IMR-90 (cell line): ENCODE data around the gene RELN. TPM values are rescaled to one million over a fixed set of nuclear protein-coding genes. Genes with fewer than 3 reads are reported as not detected.
A peak's percentile ranks its signal among the peaks of the same experiment; 100 is the strongest.

Experiments
- ATAC-seq: fragments of 200-7000 bp; cut with Tn5 transposase; 2 replicates; pipeline ENCODE4 v1.9.1; 2020; ENCODE audit warnings: low read depth, mild to moderate bottlenecking, moderate library complexity
- BruUV-seq: library from RNA; stranded (reverse); fragments of 400-500 nt; replicated peaks from 2 replicates; lab custom pipeline; 2021; lab: Mats Ljungman, UMichigan
- CTCF ChIA-PET: fragments of 300-600 bp; formaldehyde crosslinking; extraction: SDS; loops from one replicate; lab custom pipeline; 2021; ENCODE audit warnings: antibody characterized with exemption; lab: Yijun Ruan, JAX
- POLR2A ChIA-PET: fragments of 300-600 bp; sonication (Branson Sonifier 250); formaldehyde crosslinking; loops from one replicate; lab custom pipeline; 2022; ENCODE audit warnings: antibody characterized with exemption; ENCODE audit not compliant: unreplicated experiment; lab: Charles Lee
- DNase-seq: peaks from one replicate; pipeline ENCODE4 v3.0.0; 2013
- H2AFZ ChIP-seq: replicated peaks from 2 replicates; pipeline ENCODE3; 2013; ENCODE audit warnings: low read length, mild to moderate bottlenecking; ENCODE audit not compliant: poor library complexity
- H2AK5ac ChIP-seq: 2 replicates; pipeline ENCODE4 v1.6.1; 2013; ENCODE audit warnings: low read depth, low read length, inconsistent platforms
- H2AK9ac ChIP-seq: replicated peaks from 2 replicates; pipeline ENCODE3; 2013; ENCODE audit warnings: mild to moderate bottlenecking, low read depth, low read length, moderate library complexity; ENCODE audit not compliant: poor library complexity
- H2BK120ac ChIP-seq: 2 replicates; pipeline ENCODE4 v1.6.1; 2013; ENCODE audit warnings: low read depth, low read length, inconsistent platforms
- H2BK15ac ChIP-seq: 3 replicates; pipeline ENCODE4 v1.6.1; 2013; ENCODE audit warnings: low read depth, low read length, inconsistent platforms
- H2BK20ac ChIP-seq: 2 replicates; pipeline ENCODE4 v1.6.1; 2013; ENCODE audit warnings: low read depth, mild to moderate bottlenecking, inconsistent platforms, low read length, moderate library complexity
- H2BK5ac ChIP-seq: 2 replicates; pipeline ENCODE4 v1.6.1; 2013; ENCODE audit warnings: mild to moderate bottlenecking, low read depth, low read length, inconsistent platforms; ENCODE audit not compliant: poor library complexity, severe bottlenecking
- H3K14ac ChIP-seq: replicated peaks from 2 replicates; pipeline ENCODE4 v1.6.1; 2013; ENCODE audit warnings: low read depth, low read length, inconsistent platforms
- H3K18ac ChIP-seq: 2 replicates; pipeline ENCODE4 v1.6.1; 2013; ENCODE audit warnings: low read depth, low read length, control low read depth
- H3K23ac ChIP-seq: 2 replicates; pipeline ENCODE4 v1.6.1; 2013; ENCODE audit warnings: low read depth, low read length, inconsistent platforms
- H3K27ac ChIP-seq: 2 replicates; pipeline ENCODE4 v1.5.1; 2013; ENCODE audit warnings: mild to moderate bottlenecking, control low read depth, low read length; ENCODE audit not compliant: insufficient read depth
- H3K27me3 ChIP-seq: 2 replicates; pipeline ENCODE4 v1.6.1; 2013; ENCODE audit warnings: low read length; ENCODE audit not compliant: control insufficient read depth, insufficient read depth
- H3K36me3 ChIP-seq: 2 replicates; pipeline ENCODE4 v1.6.1; 2013; ENCODE audit warnings: low read length, mixed read lengths; ENCODE audit not compliant: control insufficient read depth, insufficient read depth
- H3K4ac ChIP-seq: 2 replicates; pipeline ENCODE4 v1.6.1; 2013; ENCODE audit warnings: low read depth, low read length, inconsistent platforms
- H3K4me1 ChIP-seq: 2 replicates; pipeline ENCODE4 v1.6.1; 2013; ENCODE audit warnings: low read length, mixed read lengths; ENCODE audit not compliant: control insufficient read depth, insufficient read depth
- H3K4me2 ChIP-seq: 2 replicates; pipeline ENCODE4 v1.6.1; 2013; ENCODE audit warnings: low read depth, mild to moderate bottlenecking, control low read depth, low read length, moderate library complexity
- H3K4me3 ChIP-seq: 2 replicates; pipeline ENCODE4 v1.5.1; 2013; ENCODE audit warnings: low read depth, mild to moderate bottlenecking, control low read depth, low read length, moderate library complexity; ENCODE audit not compliant: insufficient read depth
- H3K56ac ChIP-seq: 2 replicates; pipeline ENCODE4 v1.6.1; 2013; ENCODE audit warnings: low read length, inconsistent platforms; ENCODE audit not compliant: insufficient read depth; ENCODE audit errors: extremely low read depth
- H3K79me1 ChIP-seq, 2 experiments: 2 replicates each; pipeline ENCODE4 v1.6.1; 2013; ENCODE audit warnings: low read length in 2 of 2, inconsistent platforms in 1 of 2, low read depth in 1 of 2
- H3K9ac ChIP-seq: 2 replicates; pipeline ENCODE4 v1.6.1; 2013; ENCODE audit warnings: low read depth, low read length, control low read depth
- H3K9me1 ChIP-seq: 2 replicates; pipeline ENCODE4 v1.6.1; 2013; ENCODE audit warnings: low read length, inconsistent platforms; ENCODE audit not compliant: insufficient read depth
- H3K9me3 ChIP-seq: 2 replicates; pipeline ENCODE4 v1.6.1; 2013; ENCODE audit warnings: low read length; ENCODE audit not compliant: control insufficient read depth, insufficient read depth
- H4K20me1 ChIP-seq: 2 replicates; pipeline ENCODE4 v1.6.1; 2013; ENCODE audit warnings: low read length, inconsistent platforms; ENCODE audit not compliant: insufficient read depth
- H4K5ac ChIP-seq: 2 replicates; pipeline ENCODE4 v1.6.1; 2013; ENCODE audit warnings: mild to moderate bottlenecking, low read depth, low read length, control low read depth
- H4K8ac ChIP-seq, 2 experiments: 2 replicates each; pipeline ENCODE4 v1.6.1; 2013; ENCODE audit warnings: low read depth in 2 of 2, low read length in 2 of 2, control low read depth in 1 of 2, inconsistent platforms in 1 of 2
- H4K91ac ChIP-seq: 2 replicates; pipeline ENCODE4 v1.6.1; 2013; ENCODE audit warnings: low read depth, low read length, inconsistent platforms; ENCODE audit not compliant: insufficient read depth
- BHLHE40 ChIP-seq: fragments of 150-350 bp; IDR thresholded peaks from 2 replicates; pipeline ENCODE4 v1.6.1; 2016; ENCODE audit warnings: mild to moderate bottlenecking, low read depth, low read length
- CEBPB ChIP-seq: IDR thresholded peaks from 2 replicates; pipeline ENCODE4 v1.6.1; 2012; ENCODE audit warnings: low read depth, low read length, improper control_type of control experiment
- CHD1 ChIP-seq: IDR thresholded peaks from 2 replicates; pipeline ENCODE4 v1.6.1; 2012; ENCODE audit warnings: low read depth, low read length, improper control_type of control experiment
- FOS ChIP-seq: fragments of 150-350 bp; IDR thresholded peaks from 2 replicates; pipeline ENCODE4 v1.6.1; 2016; ENCODE audit warnings: low read depth, low read length
- MAZ ChIP-seq: IDR thresholded peaks from 2 replicates; pipeline ENCODE4 v1.6.1; 2012; ENCODE audit warnings: low read depth, mild to moderate bottlenecking, low read length, improper control_type of control experiment, moderate library complexity, borderline replicate concordance
- NFE2L2 ChIP-seq: fragments of 150-350 bp; IDR thresholded peaks from 2 replicates; pipeline ENCODE4 v1.6.1; 2016; ENCODE audit warnings: low read depth, mild to moderate bottlenecking, low read length
- RCOR1 ChIP-seq: IDR thresholded peaks from 2 replicates; pipeline ENCODE4 v1.6.1; 2012; ENCODE audit warnings: mild to moderate bottlenecking, low read length, improper control_type of control experiment; ENCODE audit not compliant: insufficient replicate concordance
- RFX5 ChIP-seq: IDR thresholded peaks from 2 replicates; pipeline ENCODE4 v1.8.0; 2012; ENCODE audit warnings: low read depth, mild to moderate bottlenecking, low read length, moderate library complexity
- WGBS, 2 experiments: methylation state at CpG; one replicate each; pipeline versions ENCODE4 v1.1.5 to v1.1.7; 2013; ENCODE audit warnings: missing lambda C conversion rate in 2 of 2; ENCODE audit not compliant: insufficient read length in 1 of 2; ENCODE audit errors: extremely low coverage in 2 of 2; 5-methylcytosine and 5-hydroxymethylcytosine counted together
- dilution Hi-C: fragments of 300-500 bp; cut with HindIII; formaldehyde crosslinking; loops from one replicate; pipeline ENCODE4 v1.14.3; 2018; ENCODE audit warnings: low sequenced_read_pairs; ENCODE audit not compliant: unreplicated experiment
- in situ Hi-C: fragments of 300-500 bp; cut with MboI; formaldehyde crosslinking; loops from 3 replicates; pipeline ENCODE4 v1.14.3; 2019; ENCODE audit warnings: low sequenced_read_pairs, inconsistent platforms, mixed read lengths
- intact Hi-C: fragments of 100-400 bp; cut with micrococcal nuclease; formaldehyde crosslinking; loops from 2 replicates; pipeline ENCODE4 v1.10.0; 2022
- polyA plus RNA-seq, 3 experiments: library from polyadenylated mRNA; depleted of rRNA; stranded (reverse); fragments of >200 nt; gene quantifications; 2 replicates each; pipeline ENCODE4 v1.2.3, GENCODE V29; 2012; ENCODE audit warnings: low replicate concordance in 1 of 3
- total RNA-seq: library from RNA; depleted of rRNA; stranded (reverse); fragments of >200 nt; gene quantifications from 2 replicates; pipeline ENCODE4 v1.2.3, GENCODE V29; 2012
- TF ChIP-seq, protein P1 (sequence below): fragments of 150-350 bp; IDR thresholded peaks from 2 replicates; pipeline ENCODE4 v1.6.1; 2016; ENCODE audit warnings: low read depth, mild to moderate bottlenecking, low read length, moderate library complexity, borderline replicate concordance
- TF ChIP-seq, protein P2 (sequence below): conservative IDR thresholded peaks from 2 replicates; pipeline ENCODE4 v1.5.1; 2012; ENCODE audit warnings: mild to moderate bottlenecking, low read depth, low read length, improper control_type of control experiment
- TF ChIP-seq, protein P3 (sequence below): fragments of 150-350 bp; IDR thresholded peaks from 2 replicates; pipeline ENCODE4 v1.6.1; 2017; ENCODE audit warnings: mild to moderate bottlenecking, antibody characterized with exemption, low read length, low read depth

RELN gene
- total and polyA plus RNA-seq, 2 of the 4 experiments (the other 2 are of a cell fraction): 14.7 to 23.7 TPM

DNA sequence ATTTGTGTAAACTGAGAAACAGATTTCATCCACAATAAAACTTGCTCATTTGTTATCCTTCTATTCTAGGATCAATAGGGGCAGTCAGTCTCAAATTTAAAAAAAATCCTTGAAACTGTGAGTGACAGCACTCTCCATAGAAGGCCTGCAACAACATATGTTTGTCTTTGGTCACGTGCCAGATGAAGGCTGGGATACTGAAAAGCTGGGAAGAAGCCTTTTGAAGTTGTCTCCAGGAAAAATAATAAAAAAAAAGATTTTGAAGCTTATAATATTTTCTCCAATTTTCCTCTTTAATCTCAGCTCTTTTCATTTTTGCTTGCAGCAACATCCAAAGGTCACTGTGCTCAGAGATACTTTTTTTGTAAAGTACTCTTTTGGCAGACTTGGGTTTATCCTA lies 414.9 kb downstream of the RELN start:
- POLR2A ChIA-PET: no interaction called here

More for the DNA sequence above, 414.9 kb downstream of the RELN start:
- Histone ChIP-seq H3K9ac (no peak overlapping the region; the same call in 1 of the 2 replicates), H4K91ac (no peak overlapping the region), H3K9me3 (no peaks in the 10 kb centered on the region), H3K36me3 (no peaks in the 10 kb centered on the region), H3K9me1 (peaks cover 3% of the 10 kb centered on the region; the same call in 1 of the 2 replicates), H3K27me3 (no peaks in the 10 kb centered on the region), H3K56ac (no peak overlapping the region), H3K4me2 (no peak overlapping the region), H2AFZ (no peak overlapping the region), H3K14ac (no peak overlapping the region), H3K27ac (no peak overlapping the region), H4K5ac (peak overlapping the region; percentile 29; the same call in 1 of the 2 replicates), H3K4ac (peak overlapping the region; percentile 58; the same call in 1 of the 2 replicates), H2BK120ac (peak overlapping the region; percentile 50; the same call in 1 of the 2 replicates), H2AK5ac (no peak overlapping the region), H3K79me1 (no peaks in the 10 kb centered on the region), H3K4me1 (peaks cover 9% of the 10 kb centered on the region), H2AK9ac (no peak overlapping the region), H2BK15ac (peak overlapping the region; percentile 15; the same call in 1 of the 3 replicates), H2BK5ac (no peak overlapping the region), H3K23ac (peak overlapping the region; percentile 60; the same call in 1 of the 2 replicates), H3K18ac (peak overlapping the region; percentile 80; the same call in 1 of the 2 replicates), H3K4me3 (no peak overlapping the region), H2BK20ac (peak overlapping the region; percentile 66), H4K20me1 (no peaks in the 10 kb centered on the region), H4K8ac (peak overlapping the region in 1 of 2 experiments; percentile 26; a peak in 2 of 4 replicates)
- TF ChIP-seq, protein P1, sequence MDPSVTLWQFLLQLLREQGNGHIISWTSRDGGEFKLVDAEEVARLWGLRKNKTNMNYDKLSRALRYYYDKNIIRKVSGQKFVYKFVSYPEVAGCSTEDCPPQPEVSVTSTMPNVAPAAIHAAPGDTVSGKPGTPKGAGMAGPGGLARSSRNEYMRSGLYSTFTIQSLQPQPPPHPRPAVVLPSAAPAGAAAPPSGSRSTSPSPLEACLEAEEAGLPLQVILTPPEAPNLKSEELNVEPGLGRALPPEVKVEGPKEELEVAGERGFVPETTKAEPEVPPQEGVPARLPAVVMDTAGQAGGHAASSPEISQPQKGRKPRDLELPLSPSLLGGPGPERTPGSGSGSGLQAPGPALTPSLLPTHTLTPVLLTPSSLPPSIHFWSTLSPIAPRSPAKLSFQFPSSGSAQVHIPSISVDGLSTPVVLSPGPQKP: no peak
- no peak for TF ChIP-seq BHLHE40
- TF ChIP-seq MAZ: no peak
- no peak for TF ChIP-seq FOS
- no peak for TF ChIP-seq RFX5
- no peak for TF ChIP-seq RCOR1
- no peak for TF ChIP-seq CHD1
- TF ChIP-seq CEBPB: no peak
- TF ChIP-seq NFE2L2: no peak
- TF ChIP-seq, protein P2, sequence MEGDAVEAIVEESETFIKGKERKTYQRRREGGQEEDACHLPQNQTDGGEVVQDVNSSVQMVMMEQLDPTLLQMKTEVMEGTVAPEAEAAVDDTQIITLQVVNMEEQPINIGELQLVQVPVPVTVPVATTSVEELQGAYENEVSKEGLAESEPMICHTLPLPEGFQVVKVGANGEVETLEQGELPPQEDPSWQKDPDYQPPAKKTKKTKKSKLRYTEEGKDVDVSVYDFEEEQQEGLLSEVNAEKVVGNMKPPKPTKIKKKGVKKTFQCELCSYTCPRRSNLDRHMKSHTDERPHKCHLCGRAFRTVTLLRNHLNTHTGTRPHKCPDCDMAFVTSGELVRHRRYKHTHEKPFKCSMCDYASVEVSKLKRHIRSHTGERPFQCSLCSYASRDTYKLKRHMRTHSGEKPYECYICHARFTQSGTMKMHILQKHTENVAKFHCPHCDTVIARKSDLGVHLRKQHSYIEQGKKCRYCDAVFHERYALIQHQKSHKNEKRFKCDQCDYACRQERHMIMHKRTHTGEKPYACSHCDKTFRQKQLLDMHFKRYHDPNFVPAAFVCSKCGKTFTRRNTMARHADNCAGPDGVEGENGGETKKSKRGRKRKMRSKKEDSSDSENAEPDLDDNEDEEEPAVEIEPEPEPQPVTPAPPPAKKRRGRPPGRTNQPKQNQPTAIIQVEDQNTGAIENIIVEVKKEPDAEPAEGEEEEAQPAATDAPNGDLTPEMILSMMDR: no peak
- TF ChIP-seq, protein P3, sequence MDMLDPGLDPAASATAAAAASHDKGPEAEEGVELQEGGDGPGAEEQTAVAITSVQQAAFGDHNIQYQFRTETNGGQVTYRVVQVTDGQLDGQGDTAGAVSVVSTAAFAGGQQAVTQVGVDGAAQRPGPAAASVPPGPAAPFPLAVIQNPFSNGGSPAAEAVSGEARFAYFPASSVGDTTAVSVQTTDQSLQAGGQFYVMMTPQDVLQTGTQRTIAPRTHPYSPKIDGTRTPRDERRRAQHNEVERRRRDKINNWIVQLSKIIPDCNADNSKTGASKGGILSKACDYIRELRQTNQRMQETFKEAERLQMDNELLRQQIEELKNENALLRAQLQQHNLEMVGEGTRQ: no peak
- no TSS peak for BruUV-seq
- no peak for DNase-seq
- CTCF ChIA-PET: interaction anchor here (0.6 to 2.2 kb wide), 6 partner anchors 11 to 1288 kb away, joined by 3 to 6 read pairs (median 4); no protein-coding TSS in a partner anchor
- in situ Hi-C loops (loop anchor here (5.0 kb wide), 1 partner anchor 583 kb away; no protein-coding TSS in a partner anchor), dilution Hi-C loops (no loop called here), intact Hi-C loops (loop anchor here (5.0 to 10.0 kb wide), 3 partner anchors 127 to 1270 kb away; partner anchors contain the start of gene SLC26A5)
- WGBS, 2 experiments: no CpG with 5 or more reads among the region's 1 CpG
- no peak for ATAC-seq
